Fibroblast of mammary gland (primary cell): ENCODE results near the gene RNF144A.

ENCODE experiments used
- DNase-seq: peaks from one replicate; pipeline ENCODE4 v3.0.0-alpha.2; 2010; ENCODE audit warnings: low read depth
- H3K4me3 ChIP-seq: 2 replicates; pipeline ENCODE4 v1.5.1; 2011; ENCODE audit warnings: low read depth, mild to moderate bottlenecking, low read length, moderate library complexity; ENCODE audit not compliant: control insufficient read depth
- TF ChIP-seq, protein P1 (sequence below): conservative IDR thresholded peaks from 2 replicates; pipeline ENCODE4 v1.5.1; 2011; ENCODE audit warnings: low read depth, low read length, inconsistent platforms; ENCODE audit not compliant: control insufficient read depth, insufficient read depth

The RNF144A gene

DNA sequence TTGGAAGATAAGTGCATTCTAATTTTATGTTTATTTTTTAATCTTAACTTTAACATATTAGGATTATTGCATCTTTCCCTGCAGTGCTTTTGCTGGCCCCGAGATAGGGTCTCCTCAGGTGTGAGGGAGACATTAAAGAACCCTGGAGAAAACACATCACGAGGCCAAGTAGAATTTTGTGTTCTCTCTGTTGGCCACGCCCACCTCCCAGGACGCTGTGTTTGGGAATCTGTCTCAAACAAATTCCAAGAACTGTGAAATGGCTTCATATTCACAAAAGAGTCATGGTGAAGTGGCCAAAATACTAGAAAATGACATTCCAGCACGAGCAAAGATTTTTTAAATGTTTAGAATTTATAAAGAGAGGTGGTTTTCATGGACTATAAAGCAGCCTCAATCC is 27.3 kb downstream of the RNF144A start:
- no peak for DNase-seq
- TF ChIP-seq, protein P1, sequence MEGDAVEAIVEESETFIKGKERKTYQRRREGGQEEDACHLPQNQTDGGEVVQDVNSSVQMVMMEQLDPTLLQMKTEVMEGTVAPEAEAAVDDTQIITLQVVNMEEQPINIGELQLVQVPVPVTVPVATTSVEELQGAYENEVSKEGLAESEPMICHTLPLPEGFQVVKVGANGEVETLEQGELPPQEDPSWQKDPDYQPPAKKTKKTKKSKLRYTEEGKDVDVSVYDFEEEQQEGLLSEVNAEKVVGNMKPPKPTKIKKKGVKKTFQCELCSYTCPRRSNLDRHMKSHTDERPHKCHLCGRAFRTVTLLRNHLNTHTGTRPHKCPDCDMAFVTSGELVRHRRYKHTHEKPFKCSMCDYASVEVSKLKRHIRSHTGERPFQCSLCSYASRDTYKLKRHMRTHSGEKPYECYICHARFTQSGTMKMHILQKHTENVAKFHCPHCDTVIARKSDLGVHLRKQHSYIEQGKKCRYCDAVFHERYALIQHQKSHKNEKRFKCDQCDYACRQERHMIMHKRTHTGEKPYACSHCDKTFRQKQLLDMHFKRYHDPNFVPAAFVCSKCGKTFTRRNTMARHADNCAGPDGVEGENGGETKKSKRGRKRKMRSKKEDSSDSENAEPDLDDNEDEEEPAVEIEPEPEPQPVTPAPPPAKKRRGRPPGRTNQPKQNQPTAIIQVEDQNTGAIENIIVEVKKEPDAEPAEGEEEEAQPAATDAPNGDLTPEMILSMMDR: no peak
- H3K4me3 ChIP-seq: no peak overlapping the region

DNA sequence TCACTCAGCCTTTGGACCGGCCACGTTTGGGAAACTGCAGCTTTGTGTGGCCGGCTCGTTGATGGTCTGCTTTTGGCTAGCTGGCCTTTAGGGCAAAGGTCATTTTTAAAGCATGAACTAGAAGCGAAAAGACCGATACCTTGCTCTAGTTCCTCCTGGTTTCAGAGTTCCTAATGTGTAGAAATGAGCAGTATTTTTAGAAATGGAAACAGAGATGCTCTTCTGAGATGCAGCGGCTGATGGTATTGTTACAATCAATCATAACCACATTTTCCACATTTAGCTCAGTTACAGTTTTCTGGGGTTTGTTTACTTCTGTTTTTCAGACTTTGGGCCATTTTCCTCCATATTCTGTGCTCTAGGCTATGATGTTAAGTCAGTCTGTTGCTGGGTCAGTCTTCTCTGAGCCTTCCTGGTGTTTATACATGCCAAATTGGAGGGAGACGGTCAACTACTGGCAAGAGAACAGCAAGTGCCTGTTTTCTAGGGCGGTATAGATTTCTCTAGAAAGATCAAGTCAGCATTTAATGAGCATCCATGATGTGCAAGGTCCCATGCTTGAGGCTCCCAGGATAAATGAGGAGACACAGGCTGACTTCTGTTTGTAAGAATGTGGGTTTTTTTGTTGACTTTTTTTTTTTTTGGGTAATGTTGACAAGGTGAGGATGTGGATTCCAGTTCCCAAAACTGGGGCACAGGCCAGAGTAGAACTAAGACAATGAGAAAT is 28.0 kb downstream of the RNF144A start:
- H3K4me3 ChIP-seq: no peak overlapping the region
- TF ChIP-seq, protein P1: no peak
- DNase-seq: no peak

DNA sequence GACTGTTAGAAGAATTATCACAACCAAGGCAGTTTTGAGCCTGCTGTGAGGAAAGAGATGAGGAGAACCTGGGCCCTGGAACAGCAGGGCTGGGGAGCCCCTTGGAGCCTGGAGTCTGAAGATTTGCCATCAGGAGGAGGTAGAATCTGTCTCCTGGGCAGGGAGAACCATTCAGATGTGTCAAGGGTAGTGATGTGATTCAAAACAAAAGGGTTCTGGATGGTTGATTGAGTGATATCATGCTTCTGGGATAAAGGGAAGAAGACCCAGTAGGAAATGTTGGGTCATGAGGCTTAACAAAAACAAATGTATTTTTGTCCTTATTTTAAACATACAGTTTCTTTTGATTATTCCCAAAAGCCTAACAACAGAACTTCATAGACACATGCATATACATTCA is 28.6 kb downstream of the RNF144A start:
- DNase-seq: peak; percentile 28
- H3K4me3 ChIP-seq: no peak overlapping the region
- TF ChIP-seq, protein P1: no peak

DNA sequence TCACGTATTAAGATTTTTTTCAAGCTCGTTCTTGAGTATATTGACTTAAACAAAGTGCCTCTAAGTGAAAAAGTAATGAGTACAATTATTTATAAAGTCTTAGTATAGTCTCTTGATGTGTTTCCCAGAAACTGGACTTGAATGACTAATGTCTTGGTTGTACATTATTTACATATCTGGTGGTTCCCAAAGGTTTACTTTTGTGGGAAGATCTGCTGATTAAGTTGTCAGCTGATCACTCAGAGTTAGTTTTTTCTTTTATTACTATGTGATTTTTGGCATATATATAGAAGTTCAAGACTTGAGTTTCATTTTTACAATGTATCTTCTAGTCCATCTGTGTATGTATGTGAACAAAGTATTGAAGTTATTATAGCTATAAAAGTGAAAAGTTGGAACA is 29.5 kb downstream of the RNF144A start:
- DNase-seq: peak; percentile 91
- TF ChIP-seq, protein P1: no peak
- H3K4me3 ChIP-seq: no peak overlapping the region

DNA sequence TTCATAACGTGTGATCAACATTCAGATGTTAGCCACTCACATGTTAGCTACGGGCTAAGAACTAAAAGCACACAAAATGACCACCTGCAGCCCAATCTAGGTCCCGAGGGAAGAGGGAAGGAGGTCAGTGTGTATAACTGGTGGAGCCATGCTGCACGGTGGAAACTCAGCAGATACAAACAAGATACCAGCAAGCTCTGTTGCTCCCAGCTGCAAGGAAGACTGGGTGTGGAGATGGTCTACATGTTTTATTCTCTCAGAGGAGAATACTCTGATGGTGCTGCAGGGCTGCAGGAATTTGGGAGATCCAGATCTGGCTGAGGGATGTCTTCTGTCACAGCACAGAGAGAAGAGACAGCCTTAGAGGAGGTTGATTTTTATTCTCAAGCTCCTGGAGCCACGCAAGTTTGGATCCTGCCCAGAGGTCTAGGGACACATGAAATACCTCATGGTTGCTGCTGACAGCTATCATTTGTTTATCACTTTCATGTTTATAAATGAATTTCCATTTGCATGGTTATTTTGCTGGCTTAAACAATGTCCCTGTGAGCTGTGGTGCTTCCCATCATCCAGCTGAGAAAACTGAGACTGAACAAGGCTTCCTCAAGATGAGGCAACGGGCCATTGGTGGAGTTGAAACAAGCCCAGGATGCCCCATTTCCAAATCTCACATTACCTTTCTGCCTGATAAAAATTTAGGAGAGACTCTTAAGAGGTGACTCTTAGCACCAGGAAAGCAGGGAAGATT is 30.9 kb downstream of the RNF144A start:
- TF ChIP-seq, protein P1: no peak
- no peak for DNase-seq
- H3K4me3 ChIP-seq: no peak overlapping the region

DNA sequence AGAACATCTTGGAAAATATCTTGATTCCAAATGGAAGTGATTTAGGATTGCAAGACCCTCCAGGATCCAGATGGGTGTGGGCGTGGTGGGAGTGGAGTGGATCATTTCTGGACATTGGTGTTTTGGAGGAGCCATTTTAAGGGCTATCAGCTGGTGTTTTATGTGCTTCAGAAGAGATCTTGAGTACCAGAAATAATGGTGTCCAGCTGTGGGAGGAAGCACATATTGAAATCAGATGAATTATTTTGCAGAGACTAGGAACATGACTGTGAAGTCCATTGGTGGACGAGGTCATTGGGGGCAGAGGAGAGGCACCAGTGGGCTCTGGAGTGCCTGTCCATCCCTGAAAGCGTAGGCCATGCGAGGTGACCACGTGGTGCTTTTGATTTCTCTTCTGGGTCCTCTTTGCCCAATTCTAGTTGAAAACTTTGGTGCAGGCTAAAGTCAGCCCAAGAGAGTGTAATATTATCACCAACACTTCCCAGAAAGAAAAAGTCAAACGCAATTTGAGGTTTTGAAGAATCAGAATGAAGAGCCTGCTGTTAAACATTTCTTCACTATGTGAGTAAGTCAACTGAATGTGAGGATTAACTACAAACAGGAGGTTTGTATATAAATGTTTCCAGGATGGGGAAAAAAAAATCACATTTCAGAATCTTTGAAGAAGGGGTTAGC is 31.6 kb downstream of the RNF144A start:
- no peak for DNase-seq
- H3K4me3 ChIP-seq: no peak overlapping the region
- TF ChIP-seq, protein P1: no peak
